HTERT RPE-1 (cell line): ENCODE results near the gene PACRG.

ENCODE experiments used
- in situ Hi-C: fragments of 300-500 bp; cut with MboI; formaldehyde crosslinking; loops from 4 replicates; pipeline ENCODE4 v1.14.3; 2020; ENCODE audit warnings: low sequenced_read_pairs

PACRG gene

GRCh38 chr6:163341224-163342061 is 613.7 kb downstream of the PACRG start:
- in situ Hi-C loops = no loop called here

DNA sequence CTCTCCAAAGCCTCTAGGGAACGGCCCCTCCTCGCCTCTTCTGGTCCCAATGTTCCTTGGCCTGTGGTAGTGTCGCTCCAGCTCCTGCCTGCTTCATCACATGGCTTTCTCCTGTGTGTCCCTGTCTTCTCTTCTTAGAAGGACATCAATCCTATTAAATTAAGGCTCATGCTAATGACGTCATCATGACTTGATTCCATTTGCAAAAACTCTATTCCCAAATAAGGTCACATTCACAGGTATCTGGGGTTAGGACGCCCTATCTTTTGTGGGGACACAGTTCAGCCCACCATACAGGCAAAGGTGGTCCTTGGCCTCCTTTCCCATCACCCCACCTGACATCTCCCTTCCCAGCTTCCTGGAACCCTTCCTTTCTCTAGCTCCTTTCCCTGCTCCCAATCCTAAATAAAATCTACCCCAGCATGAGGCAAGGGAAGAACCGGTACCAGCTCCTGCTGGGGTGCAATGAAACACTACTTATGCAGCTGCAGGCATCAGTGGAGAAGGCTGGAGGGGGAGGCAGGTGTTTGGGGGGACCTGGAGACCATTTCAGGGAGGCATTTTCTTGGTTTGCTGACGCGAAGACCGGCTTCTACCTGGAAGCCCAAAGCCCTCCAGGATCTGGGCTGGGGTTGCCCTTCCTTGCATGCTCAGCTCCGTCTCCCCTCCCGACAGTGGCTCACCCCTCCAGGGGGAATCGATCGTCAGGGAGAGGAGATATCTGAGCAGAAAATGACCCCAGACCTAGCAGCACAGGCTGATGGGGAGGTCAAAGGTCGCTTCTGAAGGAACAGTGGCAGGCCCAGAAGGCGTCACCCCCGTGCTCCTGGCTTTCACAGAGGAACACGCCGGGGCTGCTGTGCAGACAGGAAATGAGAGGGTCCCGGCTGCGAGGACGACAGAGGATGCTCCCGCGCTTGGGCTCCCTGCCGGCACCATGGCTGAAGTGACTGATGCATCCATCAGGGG is 615.1 kb downstream of the PACRG start:
- in situ Hi-C loops = no loop called here

DNA sequence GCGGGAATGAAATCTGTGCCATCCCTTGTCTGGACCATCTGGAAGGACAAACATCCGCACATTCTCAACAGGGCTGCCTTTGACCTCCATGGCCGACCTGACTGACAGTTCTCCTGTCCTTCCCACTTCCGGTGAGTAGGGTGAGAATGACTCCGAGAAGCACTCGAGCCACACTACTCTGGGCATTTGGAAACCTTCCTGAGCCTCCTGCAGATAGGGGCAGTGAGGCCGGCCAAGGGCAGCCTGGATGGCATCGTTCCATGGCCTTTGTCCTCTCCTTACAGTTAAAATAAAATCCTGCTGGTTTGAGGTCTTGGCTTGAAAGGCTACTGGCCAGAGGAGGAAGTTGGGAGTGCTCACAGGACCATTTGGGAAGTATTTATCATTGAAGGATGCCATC is 615.8 kb downstream of the PACRG start:
- in situ Hi-C loops = no loop called here

- in situ Hi-C loops = no loop called here
Observed at GRCh38 chr6:163344411-163344810, 616.6 kb downstream of the PACRG start.

- in situ Hi-C loops = no loop called here
Observed at GRCh38 chr6:163345931-163346330, 618.2 kb downstream of the PACRG start.

DNA sequence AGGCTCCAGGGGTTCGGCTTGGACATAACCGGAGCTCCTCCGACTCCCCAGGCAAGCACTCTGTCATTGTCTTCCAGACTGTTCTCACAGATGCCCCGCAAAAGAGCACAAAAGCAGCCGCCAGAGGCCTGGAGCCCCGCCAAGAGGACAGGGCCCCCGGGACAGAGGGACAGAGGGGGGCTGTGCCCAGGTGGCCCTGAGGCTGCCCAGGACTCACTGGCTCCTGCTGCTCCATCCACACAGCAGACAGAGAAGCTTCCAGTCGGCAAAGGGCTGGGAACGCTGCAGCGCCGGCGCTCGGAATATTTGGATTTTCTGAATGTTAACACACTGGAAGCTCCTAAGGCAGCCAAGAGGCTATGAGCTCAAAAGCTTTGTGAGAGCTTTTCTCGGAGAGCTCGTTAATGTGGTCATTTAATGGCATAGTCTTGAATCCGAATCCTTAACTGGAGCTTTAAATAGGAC is 618.8 kb downstream of the PACRG start:
- in situ Hi-C loops = no loop called here

- in situ Hi-C loops = no loop called here
Observed at GRCh38 chr6:163347021-163347446, 619.3 kb downstream of the PACRG start.

DNA sequence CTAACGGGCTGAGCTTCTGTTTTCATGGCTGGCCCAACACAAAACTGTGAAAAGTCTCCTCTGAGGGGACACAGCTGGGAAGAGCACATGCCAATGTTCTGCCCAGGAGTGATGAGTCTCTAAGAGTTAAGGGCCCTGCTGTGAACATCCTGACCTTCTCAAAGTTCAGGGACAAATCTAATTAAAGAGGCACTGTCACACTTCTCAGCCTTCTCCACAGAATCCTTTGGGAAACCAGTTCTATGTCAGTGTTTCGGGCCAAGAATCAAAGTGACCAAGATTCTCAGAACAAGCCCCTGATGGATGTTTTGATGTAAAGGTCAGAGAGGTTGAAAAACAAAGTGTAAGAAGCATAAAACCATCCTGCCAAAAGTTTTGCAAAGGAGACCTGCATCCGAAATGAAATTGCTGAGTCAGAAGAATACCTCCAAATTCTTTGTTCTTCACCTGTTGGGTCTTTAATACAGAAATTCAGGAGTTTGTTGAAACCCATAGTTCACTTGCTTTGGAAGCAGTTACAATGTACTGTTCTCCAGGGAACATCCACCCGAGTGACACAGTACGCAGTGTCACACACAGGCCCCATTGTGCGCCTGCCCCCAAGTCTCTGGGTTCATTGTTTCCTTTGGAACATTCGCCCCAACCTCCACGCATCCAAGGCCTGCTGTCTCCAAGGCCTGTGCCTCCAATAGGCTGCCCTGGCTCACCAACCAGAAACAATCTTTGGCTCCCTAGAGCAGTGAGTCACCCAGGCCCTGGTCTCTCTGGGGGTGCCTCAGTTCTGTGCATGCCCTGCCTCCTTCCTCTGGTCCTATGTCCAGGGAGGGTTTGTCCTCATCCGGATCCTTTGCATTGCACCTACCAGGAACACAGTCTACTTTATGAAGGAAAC is 621.3 kb downstream of the PACRG start:
- in situ Hi-C loops = no loop called here

DNA sequence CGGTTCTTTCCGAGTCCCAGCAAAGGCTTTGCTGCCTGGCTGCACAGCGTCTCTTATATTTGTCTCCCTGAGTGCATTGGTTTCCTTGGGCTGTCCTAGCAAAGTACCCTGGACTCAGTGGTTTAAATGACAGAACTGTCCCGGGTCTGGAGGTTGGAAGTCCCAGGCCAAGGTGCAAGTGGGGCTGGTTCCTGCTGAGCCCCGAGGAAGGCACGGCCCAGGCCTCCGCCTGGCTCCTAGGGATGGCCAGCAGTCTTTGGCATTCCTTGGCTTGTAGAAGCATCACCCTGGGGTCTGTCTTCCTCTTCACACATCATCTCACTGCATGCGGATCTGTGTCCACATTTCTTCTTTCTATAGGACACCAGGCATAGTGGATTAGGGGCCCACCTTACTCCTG is 621.9 kb downstream of the PACRG start:
- in situ Hi-C loops = no loop called here

DNA sequence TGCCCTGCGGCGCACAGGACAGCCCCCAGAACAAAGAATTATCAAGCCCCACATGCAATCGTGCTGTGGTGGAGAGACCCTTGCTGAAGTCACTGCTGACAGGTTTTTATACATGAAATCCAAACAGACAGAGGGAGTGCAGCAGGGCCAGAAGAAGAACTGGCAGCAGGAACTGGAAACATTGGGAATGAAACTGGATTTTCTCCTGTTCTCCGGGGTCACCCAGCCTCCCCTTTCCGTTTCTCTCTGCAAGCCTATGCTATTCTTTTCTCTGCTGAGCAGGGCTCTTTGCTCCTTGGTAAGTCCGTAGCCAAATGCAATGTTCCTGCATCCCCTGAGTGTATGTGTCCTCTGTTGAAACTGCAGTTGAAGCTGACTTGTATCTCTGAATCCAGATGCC is 623.2 kb downstream of the PACRG start:
- in situ Hi-C loops = no loop called here

DNA sequence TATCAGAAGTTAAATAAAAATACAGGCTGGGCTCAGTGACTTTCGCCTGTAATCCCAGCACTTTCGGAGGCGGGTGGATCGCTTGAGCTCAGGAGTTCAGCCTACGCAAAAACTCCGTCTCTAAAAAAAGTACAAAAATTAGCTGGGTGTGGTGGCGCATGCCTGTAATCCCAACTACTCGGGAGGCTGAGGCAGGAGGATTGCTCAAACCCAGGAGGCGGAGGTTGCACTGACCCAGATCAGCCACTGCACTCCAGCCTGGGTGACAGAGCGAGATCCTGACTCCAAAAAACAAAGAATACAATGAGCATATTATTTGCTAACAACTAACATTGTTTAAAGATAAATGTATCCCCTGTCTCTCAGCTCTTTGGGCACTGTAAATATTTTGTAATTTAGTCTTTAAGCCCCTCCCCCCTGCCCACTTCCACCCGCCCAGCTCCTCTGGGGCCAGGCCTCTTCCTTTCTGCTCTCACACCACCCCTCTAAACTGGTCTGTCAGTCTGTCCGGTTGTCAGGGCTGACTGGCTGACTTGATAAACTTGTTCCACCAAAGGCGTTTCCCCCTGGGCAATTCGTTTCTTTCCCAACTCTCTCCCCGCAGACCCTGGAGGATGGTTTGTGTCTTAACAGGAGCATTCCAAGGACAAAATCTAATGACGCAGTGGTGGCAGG is 624.4 kb downstream of the PACRG start:
- in situ Hi-C loops = no loop called here

DNA sequence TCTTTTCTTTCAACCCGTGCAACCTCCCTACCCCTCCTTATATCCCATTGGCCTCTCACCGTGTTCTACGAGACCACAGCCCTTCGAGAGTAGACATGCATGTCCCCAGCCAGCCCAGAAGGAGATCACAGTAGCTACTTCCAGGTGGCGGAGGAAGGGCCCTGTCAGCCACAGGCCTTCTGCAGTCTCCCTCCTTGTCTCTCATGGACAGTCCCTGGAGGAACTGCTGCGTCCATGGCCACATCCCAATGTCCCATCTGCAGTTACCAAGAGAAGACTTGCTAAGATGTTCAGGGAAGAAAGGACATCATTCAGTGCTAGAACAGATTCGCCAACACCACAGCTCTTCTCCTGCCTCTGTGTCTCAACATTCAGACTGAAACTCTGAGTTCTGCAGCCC is 625.2 kb downstream of the PACRG start:
- in situ Hi-C loops = no loop called here

DNA sequence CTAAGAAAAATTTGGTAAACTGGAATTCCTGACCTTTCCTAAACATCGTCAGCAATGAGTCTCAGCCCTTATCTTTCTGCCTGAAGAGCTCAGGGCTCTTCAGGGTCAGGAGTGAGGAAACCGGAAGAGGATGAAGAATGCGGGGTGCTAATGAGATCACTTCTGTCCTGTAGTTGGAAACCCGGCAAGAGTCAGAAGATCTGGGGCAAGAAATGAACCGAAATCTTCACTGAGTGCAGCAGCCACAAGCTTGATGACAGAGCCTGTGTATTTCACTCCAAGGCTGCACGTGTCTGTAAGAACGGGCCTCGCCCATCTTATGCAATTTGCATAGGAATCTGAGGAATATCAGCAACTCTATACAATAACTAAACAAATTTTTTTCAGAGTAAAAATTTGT is 626.3 kb downstream of the PACRG start:
- in situ Hi-C loops = no loop called here

DNA sequence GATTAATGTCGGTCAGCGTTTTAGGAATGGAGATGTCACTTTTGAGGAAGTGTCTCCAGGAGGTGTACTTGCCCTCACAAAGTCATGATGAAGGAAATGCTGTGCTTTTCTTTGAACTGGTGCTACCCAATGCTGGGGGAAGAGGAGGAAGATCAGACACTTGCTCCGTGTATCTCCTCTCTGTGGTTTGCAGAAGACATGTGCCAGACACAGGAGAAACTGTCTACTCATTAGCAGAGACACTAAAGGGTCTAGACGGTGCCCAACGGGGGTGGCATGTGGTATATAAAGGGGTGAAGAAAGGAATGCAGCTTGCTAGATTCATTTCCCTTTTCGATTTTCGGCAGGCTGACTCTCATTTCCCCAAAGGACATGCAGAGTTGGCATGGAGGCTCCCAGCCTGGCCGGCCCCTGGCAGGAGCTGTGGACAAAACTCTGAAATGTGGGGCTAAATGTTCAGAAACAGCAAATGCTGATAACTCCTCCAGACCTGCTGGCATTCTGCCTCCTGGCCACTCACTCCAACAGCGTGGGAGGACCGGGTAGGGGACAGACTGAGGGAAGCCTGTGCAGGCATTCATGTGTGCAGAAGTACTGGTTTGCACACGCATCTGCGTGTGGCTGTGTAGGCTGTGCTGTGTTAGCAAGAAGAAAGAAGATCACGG is 627.1 kb downstream of the PACRG start:
- in situ Hi-C loops = no loop called here

DNA sequence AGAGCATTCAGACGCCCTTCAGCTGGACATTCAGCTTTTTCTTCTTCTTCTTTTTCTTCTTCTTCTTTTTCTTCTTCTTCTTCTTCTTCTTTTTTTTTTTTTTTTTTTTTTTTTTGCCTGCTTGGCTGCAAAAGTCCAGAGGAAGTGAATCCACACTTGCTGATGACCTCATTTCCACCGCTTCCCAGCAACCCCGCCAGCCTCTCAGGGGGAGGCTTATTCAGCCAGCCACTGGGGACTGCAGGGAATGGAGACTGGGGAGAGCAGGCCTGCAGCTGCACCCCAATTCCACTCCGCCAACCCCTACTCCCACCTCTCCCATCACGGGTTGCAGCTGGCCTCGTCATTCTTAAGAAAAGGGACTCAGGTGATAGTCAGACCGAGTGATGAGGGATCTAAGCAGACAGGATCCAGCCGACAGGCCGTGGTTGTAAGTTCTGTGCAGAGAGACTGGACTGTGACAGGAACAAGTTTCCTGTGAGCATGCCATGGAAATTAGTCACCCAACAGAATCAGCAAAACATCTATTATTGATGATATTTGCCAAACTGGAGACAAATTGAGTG is 627.7 kb downstream of the PACRG start:
- in situ Hi-C loops = no loop called here

DNA sequence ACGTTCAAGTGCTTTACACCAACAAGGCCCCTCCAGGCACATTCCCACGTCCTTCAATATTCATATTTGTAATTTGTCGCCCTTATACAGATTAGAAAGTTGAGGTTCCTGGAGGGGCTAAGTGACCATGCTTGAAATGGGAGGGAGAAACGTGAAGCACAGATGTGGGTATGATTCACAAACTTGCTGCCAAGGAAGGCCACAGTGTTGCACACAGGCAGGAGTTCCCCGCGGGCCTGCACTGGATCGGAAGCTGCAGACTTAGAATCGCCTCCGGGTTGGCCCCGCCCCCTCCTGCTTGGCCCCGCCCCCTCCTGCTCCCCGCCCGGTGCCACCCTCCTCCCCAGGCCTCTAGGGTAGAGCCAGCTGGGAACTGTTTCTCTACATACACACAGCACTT is 628.5 kb downstream of the PACRG start:
- in situ Hi-C loops = no loop called here

DNA sequence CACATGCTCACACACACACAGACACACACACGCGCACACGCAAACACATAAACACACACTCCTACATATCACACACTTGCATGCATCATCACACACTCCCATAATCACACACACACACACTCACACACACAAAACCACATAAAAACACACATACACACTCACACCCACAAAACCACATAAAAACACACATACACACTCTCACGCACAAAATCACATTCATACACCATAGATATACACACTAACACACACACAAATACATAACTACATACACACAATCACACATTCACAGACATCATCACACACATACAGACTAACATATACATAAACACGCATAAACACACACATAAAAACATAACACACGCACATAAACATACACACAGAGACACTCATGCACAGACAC is 629.0 kb downstream of the PACRG start:
- in situ Hi-C loops = no loop called here

GRCh38 chr6:163364641-163365040 is 636.9 kb downstream of the PACRG start:
- in situ Hi-C loops = no loop called here
